Measurements from ENCODE around the gene STUM.
"Not testable (repeated sequence)": the region's sequence is repeated elsewhere in the genome, so short reads cannot be mapped to it uniquely, and the experiment has no call there.

STUM gene

GRCh38 chr1:226584164-226584563, 35.6 kb downstream of the STUM start:
- DNase-seq, result no peak

DNA sequence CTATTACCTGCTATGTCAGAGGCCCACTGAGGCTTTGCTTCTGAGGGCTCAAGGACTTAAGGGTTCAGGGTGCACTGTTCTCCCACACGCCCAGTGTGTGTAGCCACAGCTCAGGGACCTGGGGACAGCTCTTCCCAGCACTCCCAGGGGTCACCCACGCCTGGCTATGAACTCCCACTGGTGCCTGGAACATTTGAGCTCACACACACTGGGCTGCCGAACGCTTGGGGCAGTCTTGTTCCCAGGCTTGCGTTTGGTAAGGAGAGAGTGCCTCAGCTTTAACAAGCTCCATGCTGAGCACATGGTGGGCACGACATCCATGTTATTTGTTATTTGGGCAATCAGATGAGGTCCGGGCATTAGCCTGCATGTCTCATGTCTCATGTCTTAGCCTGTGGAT, 37.6 kb downstream of the STUM start:
- DNase-seq, result no peak

- no peak for DNase-seq
Observed at GRCh38 chr1:226586650-226587422, 38.3 kb downstream of the STUM start.

- DNase-seq, result no peak
Observed at GRCh38 chr1:226588484-226588883, 39.9 kb downstream of the STUM start.

GRCh38 chr1:226589008-226589733, 40.6 kb downstream of the STUM start:
- DNase-seq, result no peak

DNA sequence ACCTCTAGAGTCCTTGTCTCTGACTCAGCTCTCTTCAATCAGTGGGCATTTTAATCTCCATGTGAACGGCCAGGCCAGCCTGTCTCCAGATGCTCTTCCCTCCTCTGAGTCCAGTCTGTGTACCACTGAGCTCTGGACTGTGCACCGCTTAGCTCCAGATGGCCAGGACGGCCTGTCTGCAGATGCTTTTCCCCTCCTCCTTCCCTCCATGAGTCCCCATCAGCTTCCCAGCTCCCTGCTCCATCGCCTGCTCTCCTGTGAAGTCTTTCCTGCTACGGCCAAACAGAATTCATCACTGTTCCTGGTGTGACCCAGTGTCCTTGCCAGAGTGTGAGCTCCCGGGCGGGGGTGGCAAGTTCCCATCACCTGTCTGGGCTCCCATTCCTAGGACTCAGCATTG, 42.0 kb downstream of the STUM start:
- no peak for DNase-seq

DNA sequence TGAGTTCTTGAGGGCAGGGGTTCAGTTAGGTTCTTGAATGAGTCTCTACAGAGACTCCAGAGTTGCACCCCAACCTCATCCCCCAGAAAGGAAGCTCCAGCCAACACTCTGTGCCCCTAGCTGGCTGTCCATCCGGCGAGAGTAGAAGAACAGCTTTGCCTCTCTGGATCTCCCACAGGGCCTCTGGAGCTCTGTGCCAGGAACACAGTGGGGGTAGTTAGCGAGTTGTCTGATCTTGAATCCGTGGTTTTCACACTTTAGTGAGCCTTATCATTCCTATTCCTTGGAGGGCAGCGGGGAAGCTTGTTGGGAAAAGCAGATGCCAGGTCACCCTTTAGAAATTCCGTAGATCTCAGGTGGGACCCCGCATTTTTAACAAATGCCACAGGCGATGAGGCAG, 45.0 kb downstream of the STUM start:
- no peak for DNase-seq

DNA sequence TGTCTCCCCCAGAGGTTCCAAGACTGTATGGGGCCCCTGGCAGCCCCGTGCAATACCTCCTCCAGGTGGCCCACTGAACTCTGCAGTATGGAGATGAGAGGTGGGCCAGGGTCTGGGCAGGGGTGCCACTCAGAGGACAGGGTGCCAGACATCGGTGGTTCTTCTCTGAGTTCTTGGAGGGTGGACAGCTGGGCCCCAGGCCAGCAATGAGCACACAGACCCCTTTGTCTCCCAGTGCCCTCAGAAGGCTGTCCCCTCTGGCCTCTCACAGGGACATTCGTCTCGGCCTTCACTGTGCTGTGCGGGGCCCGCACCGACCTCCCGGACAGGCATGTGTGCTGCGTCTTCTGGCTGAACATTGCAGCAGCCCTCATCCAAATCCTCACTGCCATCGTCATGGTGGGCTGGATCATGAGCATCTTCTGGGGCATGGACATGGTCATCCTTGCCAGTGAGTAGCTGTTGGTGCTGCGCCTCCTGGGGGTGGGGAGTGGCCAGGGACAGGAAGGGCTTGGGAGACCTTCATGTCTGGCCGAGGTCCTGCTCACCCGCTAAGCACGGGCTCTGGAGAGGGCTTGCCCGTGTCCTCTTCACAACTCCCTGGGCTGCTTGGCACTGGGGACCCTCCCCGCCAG, 48.1 kb downstream of the STUM start:
- no peak for DNase-seq

DNA sequence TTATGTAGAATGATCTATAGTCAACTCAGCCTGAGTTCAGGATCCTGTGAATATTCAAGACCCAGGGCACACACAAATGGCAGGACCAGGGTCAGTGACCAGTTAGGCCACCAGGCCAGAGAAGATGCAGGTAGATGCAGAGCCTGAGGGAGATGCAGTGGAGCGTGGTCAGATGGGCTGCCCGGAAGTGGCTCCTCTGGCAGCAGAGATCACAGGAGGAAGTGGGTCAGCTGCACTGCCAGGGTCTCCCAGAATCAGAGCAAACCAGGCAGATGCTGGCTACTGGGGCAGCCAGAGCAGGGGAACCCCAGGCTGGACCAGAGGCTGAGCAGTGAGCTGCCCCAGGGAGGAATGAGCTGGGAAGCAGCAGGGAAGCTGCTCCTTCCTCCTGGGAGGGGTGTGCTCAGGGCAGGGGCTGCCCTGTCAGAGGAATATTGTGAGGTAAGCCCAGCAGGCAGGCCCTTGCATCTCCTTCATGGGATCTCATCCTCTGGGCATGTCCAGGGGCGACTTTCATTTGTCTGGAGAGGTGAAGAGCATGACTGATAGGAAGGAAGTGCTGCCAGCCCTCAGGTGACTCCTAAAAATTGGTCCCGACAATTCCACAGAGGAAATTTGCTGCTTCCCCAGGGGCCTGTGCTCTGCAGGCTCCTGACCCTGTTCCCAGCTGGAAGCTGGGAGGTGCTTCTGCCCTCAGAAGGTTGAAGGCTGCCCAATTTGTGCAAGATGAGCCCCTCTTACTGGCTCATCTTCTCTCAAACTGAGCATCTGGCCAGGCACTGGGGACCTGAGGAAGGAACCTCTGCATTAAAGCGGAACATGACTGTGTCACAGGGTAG, 49.3 kb downstream of the STUM start:
- no peak for DNase-seq

DNA sequence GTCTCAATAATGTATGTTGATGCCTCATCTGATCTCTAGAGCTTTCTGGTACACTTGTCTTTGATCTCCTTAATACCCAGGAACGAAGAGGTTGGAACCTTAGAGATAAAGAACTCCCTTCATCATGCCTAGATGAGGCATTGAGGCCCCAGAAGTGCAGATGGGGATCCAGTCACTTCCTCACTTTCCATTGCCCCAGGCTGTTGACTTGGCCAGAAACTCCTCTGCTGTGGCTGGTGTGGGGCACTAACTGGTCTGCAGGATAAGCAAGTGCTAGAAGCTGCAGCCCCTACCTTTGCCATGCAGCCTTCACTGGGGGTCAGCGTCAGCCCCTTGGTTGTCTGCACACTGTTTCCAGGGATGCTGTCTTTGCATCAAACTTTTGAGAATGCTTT, 49.9 kb downstream of the STUM start:
- no peak for DNase-seq

DNA sequence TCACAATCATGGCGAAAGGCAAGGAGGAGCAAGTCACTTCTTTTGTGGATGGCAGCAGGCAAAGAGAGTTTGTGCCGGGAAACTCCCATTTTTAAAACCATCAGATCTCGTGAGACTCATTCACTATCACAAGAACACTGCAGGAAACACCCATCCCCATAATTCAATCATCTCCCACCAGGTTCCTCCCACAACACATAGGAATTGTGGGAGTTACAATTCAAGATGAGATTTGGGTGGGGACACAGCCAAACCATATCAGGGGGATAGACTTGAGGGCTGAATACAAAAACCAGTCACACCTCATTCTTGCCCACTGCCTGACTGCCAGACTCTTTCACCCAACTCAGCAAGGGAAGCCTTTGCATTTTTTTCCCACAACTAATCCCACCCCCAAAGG, 50.4 kb downstream of the STUM start:
- not testable (repeated sequence) for DNase-seq

DNA sequence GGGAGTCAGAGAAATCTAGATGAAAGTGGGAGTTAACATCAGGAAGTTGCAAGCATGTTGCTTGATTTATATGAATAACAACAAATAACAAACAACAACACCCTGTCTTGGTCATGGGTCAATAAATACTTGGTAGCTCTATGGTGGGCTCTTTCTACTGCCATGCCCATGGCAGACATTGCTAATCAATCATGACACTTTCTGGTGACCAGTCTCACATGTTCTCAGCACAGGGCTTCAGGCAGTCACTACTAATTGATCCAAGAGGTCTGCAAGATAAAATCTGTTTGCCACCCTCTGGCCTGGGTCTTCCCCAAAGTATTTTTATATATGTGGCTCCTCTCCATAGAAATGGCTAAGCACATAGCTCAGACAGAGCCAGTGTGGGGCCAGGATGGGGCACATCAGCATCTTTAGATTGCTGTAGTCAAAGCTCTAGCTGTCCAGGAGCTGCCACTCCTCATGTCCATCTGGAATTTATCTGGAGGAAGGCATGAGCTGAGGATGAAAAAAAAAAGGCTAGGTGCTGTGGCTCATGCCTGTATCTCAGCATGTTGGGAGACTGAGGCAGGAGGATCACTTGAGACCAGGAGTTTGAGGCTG, 51.2 kb downstream of the STUM start:
- DNase-seq, result no peak

DNA sequence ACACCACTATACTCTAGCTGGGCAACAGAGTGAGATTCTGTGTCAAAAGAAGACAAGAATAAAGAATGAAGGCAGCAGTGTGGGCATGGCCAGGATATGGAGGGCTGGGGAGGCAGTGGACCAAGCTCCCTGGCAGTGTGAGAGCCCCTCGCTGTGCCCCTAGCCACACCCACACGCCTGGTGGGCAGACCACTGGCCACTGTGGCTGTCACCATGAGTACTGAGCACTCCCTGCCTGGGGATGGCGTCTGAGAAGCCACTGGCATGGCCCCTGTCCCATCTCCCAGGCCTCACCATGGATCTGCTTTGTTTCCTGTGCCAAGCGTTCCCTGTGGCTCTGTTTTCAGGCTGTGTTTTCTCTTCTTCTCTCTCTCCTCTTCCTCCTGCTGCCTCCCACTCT, 51.7 kb downstream of the STUM start:
- DNase-seq, result no peak

GRCh38 chr1:226601456-226601855, 52.9 kb downstream of the STUM start:
- no peak for DNase-seq

GRCh38 chr1:226602186-226603021, 53.8 kb downstream of the STUM start:
- DNase-seq, result no peak

DNA sequence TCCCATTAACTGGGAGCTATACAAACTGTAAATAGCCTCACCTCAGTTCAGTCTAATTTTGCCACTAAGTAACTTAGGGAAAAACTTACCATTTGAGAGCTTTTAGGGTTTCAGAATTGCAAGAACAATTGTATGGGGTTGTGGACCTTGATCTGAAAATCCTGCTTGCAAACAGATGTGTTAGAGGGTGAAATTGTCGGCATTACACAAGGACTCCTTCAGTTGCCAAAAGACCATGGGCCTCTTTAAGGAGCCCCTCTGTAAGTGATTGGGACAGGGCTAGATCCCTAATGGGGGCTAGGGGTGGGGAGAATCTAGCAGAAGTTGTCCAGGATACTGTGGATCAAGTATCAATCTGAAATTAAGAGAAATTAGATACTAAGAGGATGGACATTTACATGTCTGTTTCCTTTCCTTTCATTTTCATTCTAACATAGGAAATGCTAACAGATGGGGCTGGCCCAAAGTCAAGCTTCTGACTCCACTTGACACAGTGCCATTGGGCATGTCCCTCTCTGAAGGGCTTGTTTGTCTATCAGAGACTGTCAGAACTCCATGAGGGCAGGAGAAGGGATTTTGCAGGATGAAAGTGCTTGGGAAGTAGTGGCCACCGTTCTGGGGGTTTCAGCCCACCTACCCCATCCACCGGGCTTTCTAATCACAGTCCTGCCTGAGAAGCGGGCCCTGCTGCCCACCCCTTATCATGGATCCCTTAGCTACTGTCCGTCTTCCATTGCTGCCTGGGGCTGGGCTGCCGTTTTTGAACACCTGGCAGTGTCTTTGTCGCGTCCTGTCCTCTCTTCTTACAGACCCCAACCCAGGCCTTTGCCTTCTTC, 54.7 kb downstream of the STUM start:
- no peak for DNase-seq

GRCh38 chr1:226603858-226604559, 55.4 kb downstream of the STUM start:
- DNase-seq, result no peak

DNA sequence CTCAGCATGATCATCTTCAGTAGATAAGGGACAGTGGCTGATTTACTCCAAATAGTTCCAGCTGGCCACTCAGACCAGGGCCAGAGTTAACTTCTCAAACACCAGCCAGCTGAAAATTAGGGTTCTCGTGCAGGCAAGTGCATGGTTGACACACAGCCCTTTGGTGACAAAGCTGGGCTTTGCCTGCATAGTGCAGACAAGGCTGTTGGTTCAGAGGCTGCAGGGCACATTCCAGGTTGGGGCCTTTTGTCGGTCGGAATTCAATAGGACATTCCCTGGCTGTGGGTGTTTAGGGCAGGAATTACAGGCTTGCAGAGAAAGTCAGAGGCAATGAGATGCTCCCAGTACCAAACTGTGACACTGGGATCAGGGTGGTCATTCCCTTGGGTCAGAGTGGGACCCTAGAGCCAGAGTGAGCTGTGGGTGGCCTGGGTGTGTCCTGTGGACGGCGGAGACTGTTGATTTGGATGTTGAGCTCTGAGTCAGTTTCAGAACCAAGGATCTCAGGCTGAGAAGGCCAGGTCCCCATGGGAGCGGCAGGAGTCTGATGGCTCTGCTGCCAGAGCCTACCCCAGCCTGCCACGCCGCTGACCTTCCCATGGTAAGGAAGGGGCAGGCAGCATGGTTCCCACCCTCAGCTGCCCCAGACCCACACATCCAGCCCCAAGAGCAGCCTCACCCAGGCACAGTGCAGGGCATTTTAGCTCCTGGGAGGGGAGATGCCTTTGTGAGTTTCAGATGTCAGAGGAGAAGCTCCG, 56.2 kb downstream of the STUM start:
- DNase-seq, result no peak

GRCh38 chr1:226605318-226605950, 56.9 kb downstream of the STUM start:
- DNase-seq, result no peak

Data from activated CD4-positive, alpha-beta T cell treated with anti-CD3 and anti-CD28 coated beads, Interleukin-2, amount 50 U/mL, for 48 hours (primary cell).